HepG2 (cell line): ENCODE measurements around the gene TRAPPC3. TPM values are rescaled to one million over a fixed set of nuclear protein-coding genes. Genes with fewer than 3 reads are reported as not detected.

Source experiments
- ELF4 ChIP-seq: sonication (generic); formaldehyde crosslinking; IDR thresholded peaks from 2 replicates; pipeline ENCODE4 v1.5.0; 2020; ENCODE audit warnings: missing genetic modification reagents, mild to moderate bottlenecking, moderate library complexity, borderline replicate concordance
- FOXO4 ChIP-seq: sonication (generic); formaldehyde crosslinking; conservative IDR thresholded peaks from 2 replicates; pipeline ENCODE4 v1.8.1; 2023; ENCODE audit warnings: missing genetic modification reagents
- GATA4 ChIP-seq: sonication (generic); IDR thresholded peaks from 2 replicates; pipeline ENCODE4 v1.6.1; 2016; ENCODE audit warnings: antibody characterized with exemption, low read depth, borderline replicate concordance
- HOXA9 ChIP-seq: sonication (generic); formaldehyde crosslinking; IDR thresholded peaks from 2 replicates; pipeline ENCODE4 v1.8.1; 2022; ENCODE audit warnings: missing genetic modification reagents, mild to moderate bottlenecking, moderate library complexity, borderline replicate concordance
- IKZF5 ChIP-seq: IDR thresholded peaks from 2 replicates; pipeline ENCODE4 v1.6.1; 2018; ENCODE audit warnings: missing genetic modification reagents, mild to moderate bottlenecking, missing compliant biosample characterization
- KDM5A ChIP-seq: fragments of 200-600 bp; sonication (generic); IDR thresholded peaks from 2 replicates; pipeline ENCODE4 v1.7.0; 2018; ENCODE audit warnings: antibody characterized with exemption, mild to moderate bottlenecking, low read length, borderline replicate concordance
- KDM5B ChIP-seq: sonication (generic); formaldehyde crosslinking; IDR thresholded peaks from 2 replicates; pipeline ENCODE4 v1.4.0; 2020; ENCODE audit warnings: missing genetic modification reagents, mild to moderate bottlenecking, borderline replicate concordance
- MBD4 ChIP-seq: IDR thresholded peaks from 2 replicates; pipeline ENCODE4 v1.6.1; 2012; ENCODE audit warnings: low read length, inconsistent platforms, borderline replicate concordance
- MEIS1 ChIP-seq: sonication (generic); formaldehyde crosslinking; IDR thresholded peaks from 2 replicates; pipeline ENCODE4 v1.9.0; 2021; ENCODE audit warnings: mild to moderate bottlenecking, missing genetic modification reagents, moderate library complexity, borderline replicate concordance
- NONO ChIP-seq, 2 experiments: fragments of 450-650 bp in 1 of 2; sonication (generic) in 1 of 2; formaldehyde crosslinking in 1 of 2; IDR thresholded peaks in 1 of 2; conservative IDR thresholded peaks in 1 of 2; 2 replicates each; pipeline versions ENCODE4 v1.6.1 to v1.8.0; 2017 to 2022; ENCODE audit warnings: mild to moderate bottlenecking in 1 of 2, missing genetic modification reagents in 1 of 2, moderate library complexity in 1 of 2
- PCBP2 ChIP-seq: fragments of 200-400 bp; formaldehyde crosslinking; optimal IDR thresholded peaks from 2 replicates; pipeline ENCODE3; 2018; ENCODE audit warnings: low read length, low read depth; ENCODE audit not compliant: poor library complexity, severe bottlenecking
- SNAI1 ChIP-seq: sonication (generic); formaldehyde crosslinking; IDR thresholded peaks from 2 replicates; pipeline ENCODE4 v1.5.0; 2020; ENCODE audit warnings: mild to moderate bottlenecking, missing genetic modification reagents, borderline replicate concordance
- SP4 ChIP-seq: sonication (generic); formaldehyde crosslinking; IDR thresholded peaks from 2 replicates; pipeline ENCODE4 v1.8.1; 2023; ENCODE audit warnings: mild to moderate bottlenecking, missing genetic modification reagents
- ZNF143 ChIP-seq: sonication (generic); formaldehyde crosslinking; IDR thresholded peaks from 2 replicates; pipeline ENCODE4 v1.4.0; 2020; ENCODE audit warnings: missing genetic modification reagents
- ZNF274 ChIP-seq: sonication (generic); formaldehyde crosslinking; IDR thresholded peaks from 2 replicates; pipeline ENCODE4 v1.5.1; 2020; ENCODE audit warnings: mild to moderate bottlenecking, missing genetic modification reagents
- ZNF292 ChIP-seq: sonication (generic); formaldehyde crosslinking; IDR thresholded peaks from 2 replicates; pipeline ENCODE4 v1.8.1; 2022; ENCODE audit warnings: mild to moderate bottlenecking, low read depth, missing genetic modification reagents, borderline replicate concordance
- ZNF329 ChIP-seq: sonication (generic); formaldehyde crosslinking; IDR thresholded peaks from 2 replicates; pipeline ENCODE4 v1.9.0; 2021; ENCODE audit warnings: low read depth, mild to moderate bottlenecking, missing genetic modification reagents
- ZNF510 ChIP-seq: sonication (generic); formaldehyde crosslinking; IDR thresholded peaks from 2 replicates; pipeline ENCODE4 v1.4.0; 2020; ENCODE audit warnings: low read depth, mild to moderate bottlenecking, missing genetic modification reagents
- ZNF691 ChIP-seq: sonication (generic); formaldehyde crosslinking; IDR thresholded peaks from 2 replicates; pipeline ENCODE4 v1.4.0; 2020; ENCODE audit warnings: missing genetic modification reagents, low read depth, mild to moderate bottlenecking, borderline replicate concordance
- ZNF713 ChIP-seq: sonication (generic); formaldehyde crosslinking; IDR thresholded peaks from 2 replicates; pipeline ENCODE4 v1.4.0; 2020; ENCODE audit warnings: mild to moderate bottlenecking, missing genetic modification reagents
- ZNF747 ChIP-seq: sonication (generic); formaldehyde crosslinking; IDR thresholded peaks from 2 replicates; pipeline ENCODE4 v1.8.1; 2023; ENCODE audit warnings: missing genetic modification reagents, mild to moderate bottlenecking, borderline replicate concordance
- ZNF839 ChIP-seq: sonication (generic); formaldehyde crosslinking; IDR thresholded peaks from 2 replicates; pipeline ENCODE4 v1.4.0; 2020; ENCODE audit warnings: missing genetic modification reagents, mild to moderate bottlenecking, borderline replicate concordance
- polyA plus RNA-seq, 8 experiments: library from polyadenylated mRNA; depleted of rRNA in 3 of 8; stranded (reverse) in 7 of 8; unstranded in 1 of 8; fragments of >200 nt; fragmentation: Illumina TruSeq in 4 of 8; extraction: Trizol in 4 of 8; gene quantifications; 2 replicates each; pipeline versions ENCODE4 v1.2.1 to v1.2.3, GENCODE V29; 2011 to 2016; ENCODE audit warnings: low read depth in 4 of 8, missing spikeins in 1 of 8, mixed read lengths in 1 of 8; ENCODE audit not compliant: insufficient read depth in 1 of 8
- total RNA-seq, 5 experiments: library from RNA; depleted of rRNA; stranded (reverse); fragments of >200 nt; fragmentation: Illumina TruSeq; extraction: Trizol; gene quantifications; 2 replicates each; pipeline ENCODE4 v1.2.3, GENCODE V29; 2016; ENCODE audit warnings: low read depth in 1 of 5
- TF ChIP-seq, protein P1 (sequence below): sonication (generic); formaldehyde crosslinking; conservative IDR thresholded peaks from 2 replicates; pipeline ENCODE4 v1.4.0; 2020; ENCODE audit warnings: missing genetic modification reagents
- TF ChIP-seq, protein P2 (sequence below): sonication (generic); formaldehyde crosslinking; IDR thresholded peaks from 2 replicates; pipeline ENCODE4 v1.8.0; 2022; ENCODE audit warnings: mild to moderate bottlenecking, missing genetic modification reagents, moderate library complexity

Gene TRAPPC3
- total and polyA plus RNA-seq, 2 of the 13 experiments (the other 11 are each of a cell fraction or from before 2014, with no cell fraction given): 53.7 to 62.4 TPM

DNA sequence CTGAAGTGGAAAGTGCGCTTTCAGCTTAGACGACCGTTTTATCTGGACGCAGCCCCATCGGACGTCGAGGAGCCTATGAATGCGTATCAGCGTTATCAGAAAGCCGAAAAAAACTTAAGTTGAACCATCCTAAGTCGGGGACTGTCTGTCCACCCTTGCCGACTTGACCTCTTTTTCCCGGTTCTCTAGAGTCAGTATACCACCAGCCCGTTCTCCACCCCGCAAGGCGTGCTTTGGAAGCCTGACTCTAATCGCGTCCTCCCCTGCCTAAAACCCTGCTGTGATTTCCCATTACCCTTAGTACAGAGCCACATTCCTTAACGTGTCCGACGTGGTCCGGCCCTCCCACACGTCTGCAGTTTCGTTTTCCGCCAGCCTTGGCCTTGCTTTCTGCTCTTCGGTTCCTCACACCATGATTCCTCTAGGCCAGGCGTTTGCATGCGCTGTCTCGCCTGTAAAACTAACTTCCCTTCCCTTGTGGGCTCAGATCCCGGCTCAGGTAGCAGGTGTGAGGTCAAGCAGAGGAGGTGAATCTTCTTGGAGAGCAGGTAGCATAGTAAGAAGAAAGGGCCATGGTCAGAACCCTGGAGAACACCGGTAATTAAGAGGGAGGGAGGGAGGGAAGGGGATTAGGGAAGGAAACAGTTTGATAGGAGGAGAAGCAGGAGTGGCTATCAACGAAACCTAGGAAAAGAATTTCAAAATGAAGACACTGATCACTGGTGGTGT, 59.7 kb downstream of the TRAPPC3 start (continued):
- no peak for TF ChIP-seq MEIS1 (CRISPR knock-in tag)
- TF ChIP-seq HOXA9 (CRISPR knock-in tag): no peak
- TF ChIP-seq ZNF329 (CRISPR knock-in tag): no peak
- TF ChIP-seq ZNF292: peak; percentile 14; the same call in 1 of the 2 replicates
- TF ChIP-seq ELF4 (CRISPR knock-in tag): no peak
- TF ChIP-seq ZNF691 (CRISPR knock-in tag): peak; percentile 23; the same call in 1 of the 2 replicates
- TF ChIP-seq, protein P1, sequence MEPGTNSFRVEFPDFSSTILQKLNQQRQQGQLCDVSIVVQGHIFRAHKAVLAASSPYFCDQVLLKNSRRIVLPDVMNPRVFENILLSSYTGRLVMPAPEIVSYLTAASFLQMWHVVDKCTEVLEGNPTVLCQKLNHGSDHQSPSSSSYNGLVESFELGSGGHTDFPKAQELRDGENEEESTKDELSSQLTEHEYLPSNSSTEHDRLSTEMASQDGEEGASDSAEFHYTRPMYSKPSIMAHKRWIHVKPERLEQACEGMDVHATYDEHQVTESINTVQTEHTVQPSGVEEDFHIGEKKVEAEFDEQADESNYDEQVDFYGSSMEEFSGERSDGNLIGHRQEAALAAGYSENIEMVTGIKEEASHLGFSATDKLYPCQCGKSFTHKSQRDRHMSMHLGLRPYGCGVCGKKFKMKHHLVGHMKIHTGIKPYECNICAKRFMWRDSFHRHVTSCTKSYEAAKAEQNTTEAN: no peak
- no peak for TF ChIP-seq ZNF274
- no peak for TF ChIP-seq KDM5B (CRISPR knock-in tag)
- TF ChIP-seq ZNF839 (CRISPR knock-in tag): no peak
- TF ChIP-seq SNAI1 (CRISPR knock-in tag): peak; percentile 59; the same call in 1 of the 2 replicates
- peak; percentile 52 for TF ChIP-seq PCBP2
- TF ChIP-seq ZNF747 (CRISPR knock-in tag): no peak
- TF ChIP-seq, protein P2, sequence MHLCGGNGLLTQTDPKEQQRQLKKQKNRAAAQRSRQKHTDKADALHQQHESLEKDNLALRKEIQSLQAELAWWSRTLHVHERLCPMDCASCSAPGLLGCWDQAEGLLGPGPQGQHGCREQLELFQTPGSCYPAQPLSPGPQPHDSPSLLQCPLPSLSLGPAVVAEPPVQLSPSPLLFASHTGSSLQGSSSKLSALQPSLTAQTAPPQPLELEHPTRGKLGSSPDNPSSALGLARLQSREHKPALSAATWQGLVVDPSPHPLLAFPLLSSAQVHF: no peak
- no peak for TF ChIP-seq SP4
- TF ChIP-seq ZNF143: no peak
- no peak for TF ChIP-seq FOXO4 (CRISPR knock-in tag)
- TF ChIP-seq MBD4: no peak
- no peak for TF ChIP-seq IKZF5
- no peak for TF ChIP-seq KDM5A
- no peak for TF ChIP-seq ZNF510
- no peak for TF ChIP-seq NONO (IDR thresholded peaks at IDR 0.05)
- no peak for TF ChIP-seq NONO (CRISPR knock-in tag; conservative IDR thresholded peaks at IDR 0.05)
- no peak for TF ChIP-seq GATA4
- no peak for TF ChIP-seq ZNF713 (CRISPR knock-in tag)
